Osteocyte (in vitro differentiated cells): ENCODE measurements around the gene ANKH. TPM values are rescaled to one million over a fixed set of nuclear protein-coding genes. Genes with fewer than 3 reads are reported as not detected.

Experiments
- DNase-seq: peaks from one replicate; pipeline ENCODE4 v3.0.0; 2021; ENCODE audit warnings: mixed read lengths; ENCODE audit not compliant: unreplicated experiment; ENCODE audit errors: extremely low spot score
- H3K27ac Mint-ChIP-seq: one replicate; pipeline ENCODE4 v1.8.0; 2021; ENCODE audit warnings: mild to moderate bottlenecking, mixed read lengths; ENCODE audit not compliant: unreplicated experiment
- H3K27me3 Mint-ChIP-seq: one replicate; pipeline ENCODE4 v1.8.0; 2021; ENCODE audit warnings: mixed read lengths; ENCODE audit not compliant: unreplicated experiment
- H3K36me3 Mint-ChIP-seq: one replicate; pipeline ENCODE4 v1.8.0; 2021; ENCODE audit warnings: mixed read lengths; ENCODE audit not compliant: unreplicated experiment
- H3K4me1 Mint-ChIP-seq: one replicate; pipeline ENCODE4 v1.8.0; 2021; ENCODE audit warnings: mixed read lengths; ENCODE audit not compliant: unreplicated experiment
- H3K4me3 Mint-ChIP-seq: one replicate; pipeline ENCODE4 v1.8.0; 2021; ENCODE audit warnings: mild to moderate bottlenecking, moderate library complexity, mixed read lengths; ENCODE audit not compliant: unreplicated experiment
- H3K9me3 Mint-ChIP-seq: one replicate; pipeline ENCODE4 v1.8.0; 2021; ENCODE audit warnings: mixed read lengths; ENCODE audit not compliant: unreplicated experiment
- total RNA-seq: library from RNA; stranded (reverse); gene quantifications from 2 replicates; pipeline ENCODE4 v1.2.1, GENCODE V29; 2021
- TF ChIP-seq, protein P1 (sequence below): fragments of 200-600 bp; sonication (generic); IDR thresholded peaks from 2 replicates; pipeline ENCODE4 v1.5.0; 2021; ENCODE audit warnings: antibody characterized with exemption, mild to moderate bottlenecking, moderate library complexity

The ANKH gene
- total RNA-seq, 1 donor from 2014 or later = 50.8 TPM

DNA sequence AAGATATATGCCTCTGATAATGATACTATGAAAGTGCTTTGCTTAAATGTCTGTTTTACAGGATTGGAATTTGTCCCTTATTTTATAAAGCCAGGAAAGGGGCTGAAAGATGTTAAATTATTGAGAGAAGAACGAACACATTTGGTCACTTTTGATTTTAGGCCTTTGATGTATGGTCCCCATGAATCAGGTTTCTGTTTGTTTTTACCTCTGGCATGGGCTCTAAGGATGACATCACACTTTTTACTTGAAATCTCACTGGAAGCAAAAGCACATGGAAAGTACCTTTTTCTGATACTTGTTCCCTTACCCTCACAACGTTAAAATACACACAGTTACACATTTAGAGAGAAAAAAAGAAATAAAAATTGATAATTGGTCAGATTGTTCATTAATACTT, 200.2 kb downstream of the ANKH start:
- no peaks in the 10 kb centered on the region for H3K9me3 Mint-ChIP-seq
- no peak overlapping the region for H3K4me3 Mint-ChIP-seq
- H3K36me3 Mint-ChIP-seq = peaks cover 3% of the 10 kb centered on the region
- H3K27me3 Mint-ChIP-seq = no peaks in the 10 kb centered on the region
- no peak for DNase-seq
- TF ChIP-seq, protein P1, sequence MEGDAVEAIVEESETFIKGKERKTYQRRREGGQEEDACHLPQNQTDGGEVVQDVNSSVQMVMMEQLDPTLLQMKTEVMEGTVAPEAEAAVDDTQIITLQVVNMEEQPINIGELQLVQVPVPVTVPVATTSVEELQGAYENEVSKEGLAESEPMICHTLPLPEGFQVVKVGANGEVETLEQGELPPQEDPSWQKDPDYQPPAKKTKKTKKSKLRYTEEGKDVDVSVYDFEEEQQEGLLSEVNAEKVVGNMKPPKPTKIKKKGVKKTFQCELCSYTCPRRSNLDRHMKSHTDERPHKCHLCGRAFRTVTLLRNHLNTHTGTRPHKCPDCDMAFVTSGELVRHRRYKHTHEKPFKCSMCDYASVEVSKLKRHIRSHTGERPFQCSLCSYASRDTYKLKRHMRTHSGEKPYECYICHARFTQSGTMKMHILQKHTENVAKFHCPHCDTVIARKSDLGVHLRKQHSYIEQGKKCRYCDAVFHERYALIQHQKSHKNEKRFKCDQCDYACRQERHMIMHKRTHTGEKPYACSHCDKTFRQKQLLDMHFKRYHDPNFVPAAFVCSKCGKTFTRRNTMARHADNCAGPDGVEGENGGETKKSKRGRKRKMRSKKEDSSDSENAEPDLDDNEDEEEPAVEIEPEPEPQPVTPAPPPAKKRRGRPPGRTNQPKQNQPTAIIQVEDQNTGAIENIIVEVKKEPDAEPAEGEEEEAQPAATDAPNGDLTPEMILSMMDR = no peak
- no peak overlapping the region for H3K27ac Mint-ChIP-seq
- peaks cover 41% of the 10 kb centered on the region for H3K4me1 Mint-ChIP-seq

DNA sequence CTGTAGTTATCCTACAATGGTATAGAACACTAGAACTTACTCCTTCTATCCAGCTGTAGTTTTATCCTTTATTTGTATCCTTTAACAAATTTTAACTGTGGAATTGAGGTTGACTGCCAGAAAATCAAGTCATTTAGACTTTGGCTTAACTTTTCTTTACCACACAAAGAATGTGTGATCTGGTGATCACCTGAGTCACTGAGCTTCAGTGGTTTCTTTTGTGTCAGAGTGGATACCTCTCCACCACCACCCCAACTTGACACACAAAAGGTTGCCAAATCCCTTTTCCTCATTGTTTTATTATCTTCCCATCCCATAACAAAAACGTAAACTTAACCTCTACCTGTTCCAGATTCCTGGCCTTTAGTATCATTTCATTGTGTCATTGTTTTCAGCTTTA, 201.6 kb downstream of the ANKH start:
- TF ChIP-seq, protein P1 = no peak
- no peak for DNase-seq
- peaks cover 3% of the 10 kb centered on the region for H3K36me3 Mint-ChIP-seq
- no peak overlapping the region for H3K27ac Mint-ChIP-seq
- peaks cover 47% of the 10 kb centered on the region for H3K4me1 Mint-ChIP-seq
- no peak overlapping the region for H3K4me3 Mint-ChIP-seq
- H3K9me3 Mint-ChIP-seq = no peaks in the 10 kb centered on the region
- H3K27me3 Mint-ChIP-seq = no peaks in the 10 kb centered on the region

DNA sequence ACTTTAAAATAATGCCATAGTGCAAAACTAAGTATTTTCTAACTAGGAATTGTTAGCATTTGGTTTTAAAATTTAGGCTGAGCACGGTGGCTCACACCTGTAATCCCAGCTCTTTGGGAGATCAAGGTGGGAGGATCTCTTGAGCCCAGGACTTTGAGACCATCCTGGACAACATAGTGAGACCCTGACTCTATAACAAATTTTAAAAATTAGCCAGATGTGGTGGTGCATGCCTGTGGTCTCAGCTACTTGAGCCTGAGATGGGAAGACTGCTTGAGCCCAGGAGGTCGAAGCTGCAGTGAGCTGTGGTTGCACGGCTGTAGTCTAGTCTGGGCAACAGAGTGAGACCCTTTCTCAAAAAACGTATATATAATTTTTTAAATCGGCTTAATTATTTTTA, 202.2 kb downstream of the ANKH start:
- no peaks in the 10 kb centered on the region for H3K27me3 Mint-ChIP-seq
- peaks cover 46% of the 10 kb centered on the region for H3K4me1 Mint-ChIP-seq
- no peak overlapping the region for H3K27ac Mint-ChIP-seq
- TF ChIP-seq, protein P1 = no peak
- no peaks in the 10 kb centered on the region for H3K9me3 Mint-ChIP-seq
- no peak overlapping the region for H3K4me3 Mint-ChIP-seq
- H3K36me3 Mint-ChIP-seq = peaks cover 3% of the 10 kb centered on the region
- no peak for DNase-seq

DNA sequence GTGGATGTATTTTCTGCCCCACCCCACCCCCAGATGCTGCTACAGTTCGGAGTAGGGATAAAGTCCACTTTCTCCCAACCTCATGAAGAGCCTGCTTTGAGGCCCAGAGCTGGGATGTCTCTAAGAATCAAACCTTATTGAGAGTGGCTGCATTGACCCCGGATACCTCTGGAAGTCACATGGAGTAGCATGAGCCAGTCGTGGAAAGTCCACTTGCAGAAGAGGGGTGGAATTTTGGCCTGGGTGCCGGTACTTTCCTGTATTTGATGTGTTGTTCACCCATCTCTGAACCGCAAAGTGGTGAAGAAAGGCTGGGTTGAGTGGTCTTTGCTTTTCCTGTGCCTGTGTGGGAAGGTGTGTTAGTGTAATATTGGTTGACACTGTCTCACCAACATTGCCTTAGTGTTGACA, 203.4 kb downstream of the ANKH start:
- TF ChIP-seq, protein P1 = no peak
- Mint-ChIP-seq H3K9me3 (no peaks in the 10 kb centered on the region), H3K27me3 (no peaks in the 10 kb centered on the region), H3K27ac (no peak overlapping the region), H3K36me3 (no peaks in the 10 kb centered on the region), H3K4me1 (peaks cover 44% of the 10 kb centered on the region), H3K4me3 (no peak overlapping the region)
- DNase-seq = no peak

DNA sequence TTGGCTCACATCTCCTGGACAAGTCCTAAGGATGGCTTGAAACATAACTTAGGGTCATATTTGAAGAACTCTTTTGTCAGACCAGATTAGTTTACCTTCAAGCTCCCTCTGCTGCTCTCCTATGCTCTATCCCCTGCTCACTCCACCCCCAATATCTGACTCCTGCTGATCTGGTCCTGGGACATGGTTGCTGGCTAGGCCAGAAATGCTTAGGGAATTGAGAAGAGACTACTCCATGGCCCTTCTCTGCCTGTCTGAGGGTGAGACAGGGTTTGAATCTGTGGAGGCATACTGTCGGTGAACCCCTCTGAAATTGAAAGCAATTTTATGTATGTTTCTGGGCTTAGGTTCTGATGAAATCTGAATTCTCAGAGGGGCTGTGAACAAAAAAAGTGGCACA, 203.8 kb downstream of the ANKH start:
- Mint-ChIP-seq H3K4me3 (no peak overlapping the region), H3K27ac (no peak overlapping the region), H3K27me3 (no peaks in the 10 kb centered on the region)

More for the DNA sequence above, 203.8 kb downstream of the ANKH start:
- H3K4me1 Mint-ChIP-seq = peaks cover 44% of the 10 kb centered on the region
- no peaks in the 10 kb centered on the region for H3K9me3 Mint-ChIP-seq
- DNase-seq = no peak
- TF ChIP-seq, protein P1 = no peak
- H3K36me3 Mint-ChIP-seq = no peaks in the 10 kb centered on the region
